GM21390 (cell line): ENCODE data around the gene CHSY3.

Experiments used
- ATAC-seq: cut with Tn5 transposase; IDR thresholded peaks from one replicate; pipeline ENCODE4 v1.9.1; 2021; ENCODE audit not compliant: unreplicated experiment

Gene CHSY3

GRCh38 chr5:130021876-130022275 lies 117.6 kb downstream of the CHSY3 start:
- ATAC-seq, result no peak

- ATAC-seq, result no peak
Measured at GRCh38 chr5:130023604-130024003, 119.3 kb downstream of the CHSY3 start.

GRCh38 chr5:130024006-130024405 lies 119.7 kb downstream of the CHSY3 start:
- no peak for ATAC-seq

GRCh38 chr5:130025511-130025910 lies 121.2 kb downstream of the CHSY3 start:
- ATAC-seq, result no peak

- no peak for ATAC-seq
Measured at GRCh38 chr5:130032807-130033206, 128.5 kb downstream of the CHSY3 start.

- ATAC-seq, result no peak
Measured at GRCh38 chr5:130034566-130035210, 130.4 kb downstream of the CHSY3 start.

GRCh38 chr5:130035388-130035787 lies 131.1 kb downstream of the CHSY3 start:
- ATAC-seq, result no peak

- ATAC-seq, result no peak
Measured at GRCh38 chr5:130037905-130038304, 133.6 kb downstream of the CHSY3 start.

- no peak for ATAC-seq
Measured at GRCh38 chr5:130043834-130044233, 139.6 kb downstream of the CHSY3 start.

- no peak for ATAC-seq
Measured at GRCh38 chr5:130045334-130045733, 141.1 kb downstream of the CHSY3 start.

GRCh38 chr5:130050585-130050984 lies 146.3 kb downstream of the CHSY3 start:
- ATAC-seq, result no peak

GRCh38 chr5:130052752-130053151 lies 148.5 kb downstream of the CHSY3 start:
- no peak for ATAC-seq

- ATAC-seq, result no peak
Measured at GRCh38 chr5:130055572-130055971, 151.3 kb downstream of the CHSY3 start.

- ATAC-seq, result no peak
Measured at GRCh38 chr5:130061746-130062145, 157.5 kb downstream of the CHSY3 start.

GRCh38 chr5:130063603-130064002 lies 159.3 kb downstream of the CHSY3 start:
- no peak for ATAC-seq

- no peak for ATAC-seq
Measured at GRCh38 chr5:130064484-130064883, 160.2 kb downstream of the CHSY3 start.

- no peak for ATAC-seq
Measured at GRCh38 chr5:130065617-130066016, 161.4 kb downstream of the CHSY3 start.

- ATAC-seq, result no peak
Measured at GRCh38 chr5:130066644-130067043, 162.4 kb downstream of the CHSY3 start.

- no peak for ATAC-seq
Measured at GRCh38 chr5:130067364-130067763, 163.1 kb downstream of the CHSY3 start.

GRCh38 chr5:130068101-130068500 lies 163.8 kb downstream of the CHSY3 start:
- ATAC-seq, result no peak

GRCh38 chr5:130068988-130069387 lies 164.7 kb downstream of the CHSY3 start:
- ATAC-seq, result no peak

GRCh38 chr5:130074820-130075219 lies 170.6 kb downstream of the CHSY3 start:
- ATAC-seq, result no peak

- ATAC-seq, result no peak
Measured at GRCh38 chr5:130077007-130077406, 172.7 kb downstream of the CHSY3 start.
